MM.1S (cell line): ENCODE measurements around the gene OPRM1.

Source experiments
- DNase-seq: peaks from one replicate; pipeline ENCODE4 v3.0.0-alpha.2; 2015
- H2AFZ ChIP-seq: fragments of 300-600 bp; sonication (generic); 2 replicates; pipeline ENCODE4 v1.6.0; 2016; ENCODE audit warnings: antibody characterized with exemption, low read length
- H3F3A ChIP-seq: fragments of 300-600 bp; sonication (generic); 2 replicates; pipeline ENCODE4 v1.6.1; 2016; ENCODE audit warnings: mild to moderate bottlenecking, antibody characterized with exemption, low read length, moderate library complexity, mixed read lengths; ENCODE audit not compliant: insufficient read depth
- H3K27ac ChIP-seq: fragments of 300-600 bp; sonication (generic); 2 replicates; pipeline ENCODE4 v1.5.1; 2016; ENCODE audit warnings: mild to moderate bottlenecking, low read length
- H3K27me3 ChIP-seq: fragments of 300-600 bp; sonication (generic); replicated peaks from 2 replicates; pipeline ENCODE4 v1.6.0; 2016; ENCODE audit warnings: low read length; ENCODE audit not compliant: insufficient read depth
- H3K36me3 ChIP-seq: fragments of 300-600 bp; sonication (generic); replicated peaks from 2 replicates; pipeline ENCODE4 v1.6.1; 2016; ENCODE audit warnings: mild to moderate bottlenecking, low read length, mixed read lengths; ENCODE audit not compliant: insufficient read depth
- H3K4me1 ChIP-seq: fragments of 300-600 bp; sonication (generic); 2 replicates; pipeline ENCODE4 v1.6.1; 2016; ENCODE audit warnings: low read length, mixed read lengths
- H3K4me2 ChIP-seq: fragments of 300-600 bp; sonication (generic); 2 replicates; pipeline ENCODE4 v1.6.0; 2016; ENCODE audit warnings: low read depth, low read length
- H3K4me3 ChIP-seq: fragments of 300-600 bp; sonication (generic); 2 replicates; pipeline ENCODE4 v1.5.1; 2016; ENCODE audit warnings: low read length, mixed read lengths
- H3K79me2 ChIP-seq: fragments of 300-600 bp; sonication (generic); 2 replicates; pipeline ENCODE4 v1.6.1; 2016; ENCODE audit warnings: mixed run types, low read length, mixed read lengths
- H3K9ac ChIP-seq: fragments of 300-600 bp; sonication (generic); 2 replicates; pipeline ENCODE4 v1.6.1; 2016; ENCODE audit warnings: low read length, mixed read lengths
- H3K9me2 ChIP-seq: fragments of 300-600 bp; sonication (generic); replicated peaks from 2 replicates; pipeline ENCODE4 v1.6.1; 2016; ENCODE audit warnings: mild to moderate bottlenecking, low read length, mixed read lengths; ENCODE audit not compliant: insufficient read depth
- H3K9me3 ChIP-seq: fragments of 300-600 bp; sonication (generic); replicated peaks from 2 replicates; pipeline ENCODE4 v1.6.1; 2016; ENCODE audit warnings: mild to moderate bottlenecking, low read length, mixed read lengths; ENCODE audit not compliant: insufficient read depth
- H4K20me1 ChIP-seq: fragments of 300-600 bp; sonication (generic); 2 replicates; pipeline ENCODE4 v1.6.1; 2016; ENCODE audit warnings: mild to moderate bottlenecking, low read length, moderate library complexity, mixed read lengths; ENCODE audit not compliant: insufficient read depth
- CTCF ChIP-seq: fragments of 300-600 bp; sonication (generic); IDR thresholded peaks from 2 replicates; pipeline ENCODE4 v1.5.1; 2016; ENCODE audit warnings: antibody characterized with exemption, low read length, mixed read lengths
- EZH2 ChIP-seq: fragments of 300-600 bp; sonication (generic); optimal IDR thresholded peaks from 2 replicates; pipeline ENCODE3; 2017; ENCODE audit warnings: low read depth, mild to moderate bottlenecking, antibody characterized with exemption, low read length, mixed read lengths
- EZH2phosphoT487 ChIP-seq: fragments of 300-600 bp; sonication (generic); IDR thresholded peaks from 2 replicates; pipeline ENCODE4 v1.6.1; 2018; ENCODE audit warnings: antibody characterized with exemption, low read length

The OPRM1 gene

DNA sequence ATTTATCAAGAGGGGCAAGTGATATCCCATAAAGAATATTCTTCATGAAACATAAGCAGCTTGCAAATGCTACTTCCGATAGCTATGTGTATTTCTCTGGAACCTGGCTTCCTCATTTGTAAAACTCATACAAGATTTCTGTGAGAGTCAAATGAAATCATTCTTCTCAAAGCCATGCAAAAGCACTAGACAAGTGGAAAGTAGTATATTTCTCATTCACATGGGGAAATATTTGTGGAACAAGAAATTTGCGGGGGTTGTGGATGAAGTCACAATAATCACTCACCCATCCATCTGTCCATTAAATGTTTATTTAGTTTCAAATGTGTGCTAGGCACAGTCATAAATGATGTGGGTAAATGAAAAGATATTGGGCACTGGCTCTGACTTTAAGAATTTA lies 167.1 kb downstream of the OPRM1 start:
- Histone ChIP-seq H3K27me3 (no peaks in the 10 kb centered on the region), H3K9me3 (no peaks in the 10 kb centered on the region), H3F3A (no peaks in the 10 kb centered on the region), H3K4me1 (no peaks in the 10 kb centered on the region), H4K20me1 (no peaks in the 10 kb centered on the region), H3K79me2 (no peaks in the 10 kb centered on the region), H3K9me2 (no peaks in the 10 kb centered on the region), H2AFZ (no peak overlapping the region), H3K9ac (no peak overlapping the region), H3K27ac (no peak overlapping the region), H3K36me3 (no peaks in the 10 kb centered on the region), H3K4me2 (no peak overlapping the region), H3K4me3 (no peak overlapping the region)
- no peak for DNase-seq
- TF ChIP-seq CTCF (no peak), EZH2phosphoT487 (no peak), EZH2 (no peak)

DNA sequence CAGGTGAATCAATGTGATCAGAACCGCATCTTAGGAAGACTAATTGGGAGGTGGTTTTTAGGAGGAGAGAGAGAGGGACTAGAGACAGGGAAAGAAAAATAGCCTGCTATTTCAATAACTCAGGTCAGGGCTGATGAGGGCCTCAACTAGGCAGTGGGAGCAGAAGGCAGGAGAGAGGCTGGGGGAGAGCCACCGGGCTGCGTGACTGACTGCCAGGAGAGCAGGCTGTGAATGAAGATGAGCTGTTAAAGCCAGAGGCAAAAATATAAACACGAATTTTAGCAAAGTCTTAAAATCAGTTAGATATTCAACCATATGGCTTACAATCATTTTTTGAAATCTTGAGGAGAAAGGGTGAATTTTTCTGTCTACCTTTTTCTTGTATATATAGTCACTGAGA lies 168.0 kb downstream of the OPRM1 start:
- Histone ChIP-seq H3K9me2 (no peaks in the 10 kb centered on the region), H3K9ac (no peak overlapping the region), H2AFZ (no peak overlapping the region), H3K4me1 (no peaks in the 10 kb centered on the region), H3F3A (no peaks in the 10 kb centered on the region), H3K4me3 (no peak overlapping the region), H4K20me1 (no peaks in the 10 kb centered on the region), H3K9me3 (no peaks in the 10 kb centered on the region), H3K79me2 (no peaks in the 10 kb centered on the region), H3K27me3 (no peaks in the 10 kb centered on the region), H3K36me3 (no peaks in the 10 kb centered on the region), H3K4me2 (no peak overlapping the region), H3K27ac (no peak overlapping the region)
- no peak for TF ChIP-seq EZH2phosphoT487
- no peak for TF ChIP-seq EZH2
- TF ChIP-seq CTCF: no peak
- no peak for DNase-seq

DNA sequence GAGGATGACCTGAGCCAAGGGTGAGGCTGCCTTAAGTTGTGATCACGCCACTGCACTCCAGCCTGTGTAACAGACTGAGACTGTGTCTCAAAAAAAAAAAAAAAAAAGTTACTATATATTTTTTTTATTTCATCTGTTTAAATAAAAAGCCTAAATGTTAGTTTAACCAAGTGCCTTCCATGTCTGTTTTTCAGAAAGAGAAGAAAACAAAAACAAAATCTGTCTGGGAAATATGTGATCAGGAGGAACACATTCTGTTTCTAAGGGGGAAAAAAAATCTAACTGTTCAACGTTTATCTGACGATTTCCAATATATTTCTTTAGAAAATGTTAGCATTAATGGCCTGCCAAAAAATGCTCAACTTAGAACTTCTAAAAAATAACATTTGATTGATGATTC lies 170.5 kb downstream of the OPRM1 start:
- no peak overlapping the region for H3K4me3 ChIP-seq
- no peaks in the 10 kb centered on the region for H3K4me1 ChIP-seq
- no peak overlapping the region for H3K4me2 ChIP-seq
- H3K79me2 ChIP-seq: no peaks in the 10 kb centered on the region
- H3K27ac ChIP-seq: no peak overlapping the region
- no peaks in the 10 kb centered on the region for H3K9me3 ChIP-seq
- H4K20me1 ChIP-seq: no peaks in the 10 kb centered on the region
- H3K9me2 ChIP-seq: no peaks in the 10 kb centered on the region
- no peak for TF ChIP-seq EZH2
- TF ChIP-seq CTCF: no peak
- no peak for TF ChIP-seq EZH2phosphoT487
- DNase-seq: no peak
- no peaks in the 10 kb centered on the region for H3K36me3 ChIP-seq
- H2AFZ ChIP-seq: no peak overlapping the region
- no peaks in the 10 kb centered on the region for H3F3A ChIP-seq
- H3K9ac ChIP-seq: no peak overlapping the region
- H3K27me3 ChIP-seq: no peaks in the 10 kb centered on the region
